Heart left ventricle (tissue), 13 donors: ENCODE data around the gene FKBP8.

Experiments
- CTCF ChIP-seq, 12 donors: fragments of 200-600 bp; sonication (generic) in 4 of 12; IDR thresholded peaks; one replicate each; pipeline versions ENCODE4 v1.5.0 to v1.8.0; 2018 to 2022; ENCODE audit warnings: antibody characterized with exemption in 12 of 12, mild to moderate bottlenecking in 5 of 12
- POLR2A ChIP-seq, 2 donors: fragments of 450-650 bp; IDR thresholded peaks; one replicate each; pipeline ENCODE4 v1.6.1; 2017; ENCODE audit warnings: antibody characterized with exemption in 2 of 2, mild to moderate bottlenecking in 2 of 2, moderate library complexity in 2 of 2
- donor health status: ischemic (EF 13 %, LVEDD 7.1; RV severe dilation, severe dysfunction).
- donor health status: DM: no; HTN: yes; CAD: no.
- donor health status: DM: no; HTN: no; CAD: no.
- donor health status: ischemic (EF 25% LVEDD 6.9; RV normal size, moderate dysfunction).
- donor health status: ischemic (EF 25% LVEDD 5.7; RV mildly dilated, moderate dysfunction).
- donor health status: ischemic (EF 35%, LVEDD 5.7; RV mildly dilated, moderate dysfunction).
- donor health status: nonischemic (EF 11% LVEDD 7.7; RV severe dilation, severe dysfunction).
- donor health status: DM: yes; HTN: yes; CAD: no.
- donor health status: PGD.
- donor health status: ischemic (EF 29% LVEDD 5.4; RV normal size, mild dysfunction).
- donor health status: nonischemic (EF 23%, LVEDD 6.1; RV moderate dilation, normal function).

- TF ChIP-seq CTCF (IDR thresholded peaks at IDR 0.05) (no peak), POLR2A (IDR thresholded peaks at IDR 0.05) (no peak)
Observed at GRCh38 chr19:18517606-18518005, 25.8 kb downstream of the FKBP8 start.
